Measurements from ENCODE around the gene KNOP1. TPM values are rescaled to one million over a fixed set of nuclear protein-coding genes. Genes with fewer than 3 reads are reported as not detected.

Gene KNOP1
- total RNA-seq, 5 donors from 2014 or later (not counting 1 experiment from before 2014, with no cell fraction given): 8.2 to 20.4 (median 18.6) TPM

DNA sequence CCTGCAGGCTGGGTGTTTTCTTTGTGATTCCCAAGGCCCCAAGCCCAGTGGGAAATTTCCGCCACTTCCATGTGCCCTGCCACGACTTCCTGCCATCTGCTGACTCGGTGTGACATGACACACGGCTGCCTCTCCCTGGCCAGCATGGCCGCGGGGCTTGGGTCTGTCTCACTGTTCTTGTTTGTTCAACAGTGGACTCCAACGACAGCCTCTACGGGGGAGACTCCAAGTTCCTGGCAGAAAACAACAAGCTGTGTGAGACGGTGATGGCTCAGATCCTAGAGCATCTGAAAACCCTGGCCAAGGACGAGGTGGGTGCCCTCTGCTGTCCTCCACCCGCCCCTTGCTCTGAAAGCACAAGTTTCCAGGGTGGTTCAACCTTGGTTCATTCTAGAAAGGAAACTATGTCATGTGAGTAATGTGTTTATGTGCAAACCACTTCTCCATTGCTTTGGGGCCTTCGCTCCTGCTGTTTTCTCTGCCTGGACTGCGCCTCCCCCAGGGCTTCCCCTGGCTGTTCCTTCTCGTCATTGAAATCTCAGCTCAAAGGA lies 26.8 kb downstream of the KNOP1 start:
- no peak for DNase-seq
- Mint-ChIP-seq H3K4me3 (no peak overlapping the region), H3K4me1 (peaks cover 39 to 70% (median 44%) of the 10 kb centered on the region in 3 donors), H3K27ac (peak overlapping the region; percentile 29 to 46), H3K9me3 (no peaks in the 10 kb centered on the region), H3K36me3 (peaks cover 32% of the 10 kb centered on the region), H3K27me3 (no peaks in the 10 kb centered on the region)
- Histone ChIP-seq H3K4me1 (ENCODE audit: control insufficient read depth in 1 of 2, extremely low read depth in 1 of 2, insufficient read depth in 2 of 2, low read length in 2 of 2) (peaks cover 13 to 53% of the 10 kb centered on the region in 2 experiments), H3K9me3 (no peaks in the 10 kb centered on the region), H3K36me3 (ENCODE audit: control insufficient read depth in 2 of 2, extremely low read depth in 1 of 2, insufficient read depth in 1 of 2, low read length in 1 of 2) (peaks cover 21 to 28% of the 10 kb centered on the region in 2 donors), H3K4me3 (ENCODE audit: control insufficient read depth in 1 of 2, extremely low read depth in 1 of 2, low read length in 1 of 2) (no peak overlapping the region), H3K27me3 (replicated peaks in 1 of 2; ENCODE audit: control insufficient read depth in 2 of 2, extremely low read depth in 1 of 2, insufficient read depth in 2 of 2, low read length in 1 of 2) (no peaks in the 10 kb centered on the region), H3K27ac (ENCODE audit: low read length) (no peak overlapping the region)
- 88% methylated on average over 14 of the region's 14 CpGs for WGBS (ENCODE audit: insufficient coverage)
- no peak for ATAC-seq (replicated peaks in 1 of 4)
- CTCF ChIA-PET: interaction anchor here in 1 of 2 donors (0.7 kb wide), 1 partner anchor 195 kb away, joined by 3 read pairs; no protein-coding TSS in a partner anchor
- POLR2A ChIA-PET: no interaction called here

DNA sequence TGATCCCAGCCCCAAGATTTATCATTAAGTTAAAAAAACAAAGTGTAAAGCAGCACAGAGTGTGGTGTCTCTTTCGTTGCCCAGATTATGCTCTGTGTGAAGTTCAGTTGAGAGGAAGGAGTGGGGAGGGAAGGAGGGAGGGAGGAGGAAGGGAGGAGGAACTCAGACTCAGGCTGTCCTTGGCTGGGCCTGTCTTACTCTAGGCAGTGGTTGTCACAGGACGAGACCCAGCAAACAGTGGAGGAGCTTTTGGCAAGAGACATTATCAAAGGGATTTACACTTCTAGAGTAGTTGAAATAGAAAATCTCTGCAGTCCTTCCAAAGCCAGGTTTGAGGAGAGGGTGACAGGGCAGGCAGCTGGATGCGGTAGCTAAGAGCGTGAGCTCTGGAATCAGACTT lies 27.8 kb downstream of the KNOP1 start:
- no peak overlapping the region for H3K27ac ChIP-seq (ENCODE audit: low read length)
- H3K36me3 Mint-ChIP-seq: peaks cover 42% of the 10 kb centered on the region
- no peak overlapping the region for H3K4me3 ChIP-seq (ENCODE audit: control insufficient read depth in 1 of 2, extremely low read depth in 1 of 2, low read length in 1 of 2)
- peak overlapping the region; percentile 69 to 82 for H3K27ac Mint-ChIP-seq
- peaks cover 0 to 3% (median 3%) of the 10 kb centered on the region in 3 donors for H3K9me3 Mint-ChIP-seq
- H3K4me1 ChIP-seq (ENCODE audit: control insufficient read depth in 1 of 2, extremely low read depth in 1 of 2, insufficient read depth in 2 of 2, low read length in 2 of 2): peaks cover 7 to 43% of the 10 kb centered on the region in 2 experiments
- H3K9me3 ChIP-seq: no peaks in the 10 kb centered on the region
- peaks cover 31 to 62% (median 36%) of the 10 kb centered on the region in 3 donors for H3K4me1 Mint-ChIP-seq
- peaks cover 22 to 36% of the 10 kb centered on the region in 2 donors for H3K36me3 ChIP-seq (ENCODE audit: control insufficient read depth in 2 of 2, extremely low read depth in 1 of 2, insufficient read depth in 1 of 2, low read length in 1 of 2)
- POLR2A ChIA-PET: no interaction called here
- CTCF ChIA-PET: no interaction called here
- ATAC-seq (replicated peaks in 1 of 4): peak; percentile 59 to 76 (median 70)
- H3K27me3 Mint-ChIP-seq: no peaks in the 10 kb centered on the region
- no peaks in the 10 kb centered on the region for H3K27me3 ChIP-seq (replicated peaks in 1 of 2; ENCODE audit: control insufficient read depth in 2 of 2, extremely low read depth in 1 of 2, insufficient read depth in 2 of 2, low read length in 1 of 2)
- peak overlapping the region in 1 of 3 donors; percentile 47 for H3K4me3 Mint-ChIP-seq
- WGBS (ENCODE audit: insufficient coverage): 17% methylated on average over 1 of the region's 4 CpGs
- DNase-seq: peak in 1 of 35 experiments; percentile 10

DNA sequence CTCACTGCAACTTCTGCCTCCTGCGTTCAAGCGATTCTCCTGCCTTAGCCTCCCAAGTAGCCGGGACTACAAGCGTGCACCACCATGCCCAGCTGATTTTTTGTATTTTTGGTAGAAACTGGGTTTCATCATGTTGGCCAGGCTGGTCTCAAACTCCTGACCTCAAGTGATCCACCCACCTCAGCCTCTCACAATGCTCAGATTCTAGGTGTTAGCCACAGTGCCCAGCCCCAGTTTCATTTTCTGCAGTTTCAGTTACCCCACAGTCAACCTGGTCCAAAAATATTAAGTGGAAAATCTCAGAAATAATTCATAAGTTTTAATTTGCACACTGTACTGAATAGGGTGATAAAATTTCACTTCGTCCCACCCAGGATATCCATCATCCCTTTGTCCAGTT lies 28.7 kb downstream of the KNOP1 start:
- H3K4me1 ChIP-seq (ENCODE audit: control insufficient read depth in 1 of 2, extremely low read depth in 1 of 2, insufficient read depth in 2 of 2, low read length in 2 of 2): peaks cover 7 to 36% of the 10 kb centered on the region in 2 experiments
- Mint-ChIP-seq H3K27ac (peak overlapping the region; percentile 69 to 82), H3K27me3 (no peaks in the 10 kb centered on the region), H3K4me1 (peaks cover 27 to 56% (median 29%) of the 10 kb centered on the region in 3 donors), H3K36me3 (peaks cover 51% of the 10 kb centered on the region), H3K9me3 (peaks cover 0 to 8% (median 5%) of the 10 kb centered on the region in 3 donors), H3K4me3 (peak overlapping the region in 1 of 3 donors; percentile 13)
- no peaks in the 10 kb centered on the region for H3K27me3 ChIP-seq (replicated peaks in 1 of 2; ENCODE audit: control insufficient read depth in 2 of 2, extremely low read depth in 1 of 2, insufficient read depth in 2 of 2, low read length in 1 of 2)
- ATAC-seq (replicated peaks in 1 of 4) (no peak), DNase-seq (no peak)
- peaks cover 2% of the 10 kb centered on the region for H3K9me3 ChIP-seq
- WGBS (ENCODE audit: insufficient coverage): no CpG with 5 or more reads among the region's 5 CpGs
- CTCF ChIA-PET: no interaction called here
- H3K4me3 ChIP-seq (ENCODE audit: control insufficient read depth in 1 of 2, extremely low read depth in 1 of 2, low read length in 1 of 2): no peak overlapping the region
- H3K36me3 ChIP-seq (ENCODE audit: control insufficient read depth in 2 of 2, extremely low read depth in 1 of 2, insufficient read depth in 1 of 2, low read length in 1 of 2): peaks cover 30 to 45% of the 10 kb centered on the region in 2 donors
- POLR2A ChIA-PET: no interaction called here
- no peak overlapping the region for H3K27ac ChIP-seq (ENCODE audit: low read length)

DNA sequence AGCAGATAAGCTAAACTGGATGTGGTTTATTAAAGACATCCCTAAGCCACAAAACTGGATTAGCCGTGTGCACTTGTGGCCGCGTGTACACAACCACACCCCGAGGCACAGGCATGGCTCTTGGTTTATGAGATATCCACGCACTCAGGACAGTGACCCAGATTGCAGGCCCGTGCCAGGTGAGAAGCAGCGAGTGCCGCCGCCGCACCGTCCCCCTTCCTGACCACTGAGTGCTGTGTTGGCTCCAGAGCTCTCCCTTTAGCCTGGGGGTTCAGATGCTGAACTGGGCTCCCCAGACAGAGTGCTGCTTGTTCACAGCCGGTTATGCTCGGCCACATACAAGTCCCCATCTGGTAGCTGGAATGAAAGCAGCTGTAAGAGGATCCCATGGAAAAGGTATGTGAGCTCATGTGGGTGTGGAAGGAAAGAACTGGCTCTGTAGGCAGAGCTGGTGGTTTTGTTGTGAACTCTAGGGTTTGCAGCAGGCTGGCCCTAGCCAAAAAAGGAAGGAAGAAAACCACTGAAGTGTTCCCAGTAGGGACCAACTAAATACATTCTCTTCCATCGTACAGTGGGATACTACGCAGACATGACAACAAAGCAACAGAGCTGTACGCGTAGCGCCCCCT lies 29.5 kb downstream of the KNOP1 start:
- Mint-ChIP-seq H3K4me3 (peak overlapping the region in 1 of 3 donors; percentile 13), H3K27me3 (no peaks in the 10 kb centered on the region), H3K4me1 (peaks cover 24 to 51% (median 24%) of the 10 kb centered on the region in 3 donors), H3K36me3 (peaks cover 55% of the 10 kb centered on the region), H3K27ac (peak overlapping the region; percentile 0 to 19), H3K9me3 (peaks cover 0 to 10% (median 6%) of the 10 kb centered on the region in 3 donors)
- H3K9me3 ChIP-seq: peaks cover 2% of the 10 kb centered on the region
- H3K4me1 ChIP-seq (ENCODE audit: control insufficient read depth in 1 of 2, extremely low read depth in 1 of 2, insufficient read depth in 2 of 2, low read length in 2 of 2): peaks cover 7 to 36% of the 10 kb centered on the region in 2 experiments
- no peaks in the 10 kb centered on the region for H3K27me3 ChIP-seq (replicated peaks in 1 of 2; ENCODE audit: control insufficient read depth in 2 of 2, extremely low read depth in 1 of 2, insufficient read depth in 2 of 2, low read length in 1 of 2)
- ATAC-seq (replicated peaks in 1 of 4) (peak in 1 of 4 experiments; percentile 26), DNase-seq (no peak)
- H3K4me3 ChIP-seq (ENCODE audit: control insufficient read depth in 1 of 2, extremely low read depth in 1 of 2, low read length in 1 of 2): no peak overlapping the region
- H3K36me3 ChIP-seq (ENCODE audit: control insufficient read depth in 2 of 2, extremely low read depth in 1 of 2, insufficient read depth in 1 of 2, low read length in 1 of 2): peaks cover 30 to 51% of the 10 kb centered on the region in 2 donors
- WGBS (ENCODE audit: insufficient coverage): 87% methylated on average over 14 of the region's 18 CpGs
- ChIA-PET CTCF (no interaction called here), POLR2A (no interaction called here)
- H3K27ac ChIP-seq (ENCODE audit: low read length): no peak overlapping the region

DNA sequence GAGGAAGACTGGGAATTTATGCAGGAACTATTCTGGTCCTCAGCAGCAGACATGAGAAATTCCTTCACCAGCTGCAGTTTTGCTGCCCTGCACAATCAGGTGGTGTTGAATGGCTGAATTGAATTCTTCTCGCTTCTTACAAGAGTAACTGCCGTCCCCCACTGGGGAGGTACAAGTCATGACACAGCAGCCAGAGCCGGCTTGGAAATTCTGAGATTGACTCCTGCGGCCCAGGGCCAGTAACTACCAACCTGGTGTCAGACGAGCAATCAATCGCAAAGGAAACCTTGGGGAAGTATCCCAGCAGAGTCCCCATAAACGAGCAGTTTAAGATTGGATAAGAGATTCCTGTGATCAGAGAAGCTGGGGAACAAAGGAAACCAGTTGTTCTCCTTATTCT lies 30.7 kb downstream of the KNOP1 start:
- WGBS (ENCODE audit: insufficient coverage): 95% methylated on average over 4 of the region's 7 CpGs
- H3K9me3 ChIP-seq: peaks cover 2% of the 10 kb centered on the region
- H3K9me3 Mint-ChIP-seq: peaks cover 0 to 17% (median 8%) of the 10 kb centered on the region in 3 donors
- ChIA-PET CTCF (no interaction called here), POLR2A (no interaction called here)
- no peaks in the 10 kb centered on the region for H3K27me3 Mint-ChIP-seq
- peaks cover 35 to 57% of the 10 kb centered on the region in 2 donors for H3K36me3 ChIP-seq (ENCODE audit: control insufficient read depth in 2 of 2, extremely low read depth in 1 of 2, insufficient read depth in 1 of 2, low read length in 1 of 2)
- peaks cover 7 to 36% of the 10 kb centered on the region in 2 experiments for H3K4me1 ChIP-seq (ENCODE audit: control insufficient read depth in 1 of 2, extremely low read depth in 1 of 2, insufficient read depth in 2 of 2, low read length in 2 of 2)
- H3K4me3 ChIP-seq (ENCODE audit: control insufficient read depth in 1 of 2, extremely low read depth in 1 of 2, low read length in 1 of 2): no peak overlapping the region
- no peak overlapping the region for H3K4me3 Mint-ChIP-seq
- DNase-seq (no peak), ATAC-seq (replicated peaks in 1 of 4) (no peak)
- H3K36me3 Mint-ChIP-seq: peaks cover 61% of the 10 kb centered on the region
- H3K4me1 Mint-ChIP-seq: peaks cover 24 to 46% (median 24%) of the 10 kb centered on the region in 3 donors
- no peak overlapping the region for H3K27ac Mint-ChIP-seq
- H3K27ac ChIP-seq (ENCODE audit: low read length): no peak overlapping the region
- H3K27me3 ChIP-seq (replicated peaks in 1 of 2; ENCODE audit: control insufficient read depth in 2 of 2, extremely low read depth in 1 of 2, insufficient read depth in 2 of 2, low read length in 1 of 2): no peaks in the 10 kb centered on the region

DNA sequence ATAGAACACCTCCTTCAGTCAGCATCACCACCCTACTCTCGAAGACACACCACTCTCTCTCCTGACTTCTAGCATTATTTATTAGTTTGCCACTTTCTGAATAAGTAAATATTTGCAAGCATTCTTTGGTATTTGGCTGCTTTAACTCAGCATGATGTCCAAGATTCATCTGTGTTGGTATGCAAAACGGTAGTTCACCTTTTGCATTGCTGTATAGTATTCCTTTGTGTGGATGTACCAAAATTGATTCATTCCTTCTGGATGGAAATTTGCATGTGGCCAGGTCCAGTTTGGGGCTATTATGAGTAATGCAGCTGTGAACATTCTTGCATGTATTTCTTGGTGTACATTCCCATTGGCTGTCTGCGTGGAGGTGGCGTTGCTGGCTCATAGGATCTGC lies 32.9 kb downstream of the KNOP1 start:
- Mint-ChIP-seq H3K4me1 (peaks cover 19 to 34% (median 27%) of the 10 kb centered on the region in 3 donors), H3K9me3 (peaks cover 0 to 17% (median 8%) of the 10 kb centered on the region in 3 donors), H3K27me3 (no peaks in the 10 kb centered on the region), H3K27ac (no peak overlapping the region), H3K4me3 (no peak overlapping the region), H3K36me3 (peaks cover 67% of the 10 kb centered on the region)
- Histone ChIP-seq H3K36me3 (ENCODE audit: control insufficient read depth in 2 of 2, extremely low read depth in 1 of 2, insufficient read depth in 1 of 2, low read length in 1 of 2) (peaks cover 27 to 53% of the 10 kb centered on the region in 2 donors), H3K4me1 (ENCODE audit: control insufficient read depth in 1 of 2, extremely low read depth in 1 of 2, insufficient read depth in 2 of 2, low read length in 2 of 2) (peaks cover 5 to 24% of the 10 kb centered on the region in 2 experiments), H3K9me3 (peaks cover 2% of the 10 kb centered on the region), H3K27ac (ENCODE audit: low read length) (no peak overlapping the region), H3K27me3 (replicated peaks in 1 of 2; ENCODE audit: control insufficient read depth in 2 of 2, extremely low read depth in 1 of 2, insufficient read depth in 2 of 2, low read length in 1 of 2) (no peaks in the 10 kb centered on the region), H3K4me3 (ENCODE audit: control insufficient read depth in 1 of 2, extremely low read depth in 1 of 2, low read length in 1 of 2) (no peak overlapping the region)
- WGBS (ENCODE audit: insufficient coverage): 100% methylated on average over 1 of the region's 4 CpGs
- CTCF ChIA-PET: interaction anchor here in 1 of 2 donors (0.5 to 0.6 kb wide), 2 partner anchors 34 to 222 kb away, joined by 3 read pairs; no protein-coding TSS in a partner anchor
- ATAC-seq (replicated peaks in 1 of 4) (no peak), DNase-seq (no peak)
- POLR2A ChIA-PET: no interaction called here
